Measurements from ENCODE around the gene FAM181A.

FAM181A gene

GRCh38 chr14:93955850-93956481, 28.8 kb downstream of the FAM181A start:
- DNase-seq: no peak
- no CpG with 5 or more reads among the region's 8 CpGs for WGBS (ENCODE audit: extremely low coverage, insufficient coverage, insufficient read length)
- H3K4ac ChIP-seq (ENCODE audit: low read depth, low read length): no peak overlapping the region

GRCh38 chr14:93956514-93957332, 29.6 kb downstream of the FAM181A start:
- Histone ChIP-seq H3K9ac (ENCODE audit: low read length) (no peak overlapping the region), H3K9me3 (ENCODE audit: insufficient read depth, low read depth, low read length) (no peaks in the 10 kb centered on the region), H3K4me3 (ENCODE audit: low read depth, low read length) (no peak overlapping the region), H3K4me1 (ENCODE audit: control insufficient read depth in 1 of 2, insufficient read depth in 2 of 2, low read length in 2 of 2) (peaks cover 16 to 28% of the 10 kb centered on the region in 2 experiments), H3K36me3 (ENCODE audit: control insufficient read depth in 1 of 2, insufficient read depth in 2 of 2, low read length in 2 of 2) (no peaks in the 10 kb centered on the region), H3K14ac (ENCODE audit: low read length) (no peak overlapping the region), H3K27ac (ENCODE audit: low read depth, low read length) (no peak overlapping the region), H2BK5ac (ENCODE audit: low read depth, low read length, poor library complexity) (no peak overlapping the region), H3K79me2 (ENCODE audit: control insufficient read depth, insufficient read depth, low read length, poor library complexity) (no peaks in the 10 kb centered on the region), H3K27me3 (ENCODE audit: insufficient read depth, low read length) (no peaks in the 10 kb centered on the region), H4K91ac (ENCODE audit: low read depth, low read length) (no peak overlapping the region), H3K18ac (ENCODE audit: low read length) (no peak overlapping the region), H3K23ac (ENCODE audit: low read length) (no peak overlapping the region), H4K8ac (ENCODE audit: low read depth, low read length) (no peak overlapping the region), H3K4me2 (ENCODE audit: low read length) (no peak overlapping the region), H2BK12ac (ENCODE audit: low read length) (no peak overlapping the region), H3K79me1 (ENCODE audit: low read length) (peaks cover 6% of the 10 kb centered on the region), H3K4ac (ENCODE audit: low read depth, low read length) (no peak overlapping the region), H2AFZ (ENCODE audit: insufficient read depth, low read length, poor library complexity) (no peak overlapping the region), H2AK5ac (ENCODE audit: low read length) (no peak overlapping the region), H4K12ac (ENCODE audit: low read depth, low read length) (no peak overlapping the region), H2BK120ac (ENCODE audit: insufficient read depth, low read length, poor library complexity) (no peak overlapping the region)
- WGBS (ENCODE audit: extremely low coverage, insufficient coverage, insufficient read length): no CpG with 5 or more reads among the region's 14 CpGs
- no peak for DNase-seq

More at GRCh38 chr14:93955850-93956481, 28.8 kb downstream of the FAM181A start:
- no peaks in the 10 kb centered on the region for H3K27me3 ChIP-seq (ENCODE audit: insufficient read depth, low read length)
- H2AFZ ChIP-seq (ENCODE audit: insufficient read depth, low read length, poor library complexity): no peak overlapping the region
- H2AK5ac ChIP-seq (ENCODE audit: low read length): no peak overlapping the region
- no peak overlapping the region for H3K9ac ChIP-seq (ENCODE audit: low read length)
- no peak overlapping the region for H3K14ac ChIP-seq (ENCODE audit: low read length)
- no peak overlapping the region for H3K27ac ChIP-seq (ENCODE audit: low read depth, low read length)
- H3K9me3 ChIP-seq (ENCODE audit: insufficient read depth, low read depth, low read length): no peaks in the 10 kb centered on the region
- no peak overlapping the region for H4K91ac ChIP-seq (ENCODE audit: low read depth, low read length)
- no peak overlapping the region for H4K12ac ChIP-seq (ENCODE audit: low read depth, low read length)
- H3K4me1 ChIP-seq (ENCODE audit: control insufficient read depth in 1 of 2, insufficient read depth in 2 of 2, low read length in 2 of 2): peaks cover 16 to 28% of the 10 kb centered on the region in 2 experiments
- H2BK12ac ChIP-seq (ENCODE audit: low read length): no peak overlapping the region
- no peaks in the 10 kb centered on the region for H3K79me2 ChIP-seq (ENCODE audit: control insufficient read depth, insufficient read depth, low read length, poor library complexity)
- H3K79me1 ChIP-seq (ENCODE audit: low read length): peaks cover 6% of the 10 kb centered on the region
- no peak overlapping the region for H3K18ac ChIP-seq (ENCODE audit: low read length)
- no peak overlapping the region for H2BK5ac ChIP-seq (ENCODE audit: low read depth, low read length, poor library complexity)
- H2BK120ac ChIP-seq (ENCODE audit: insufficient read depth, low read length, poor library complexity): no peak overlapping the region
- no peak overlapping the region for H3K4me2 ChIP-seq (ENCODE audit: low read length)
- no peaks in the 10 kb centered on the region for H3K36me3 ChIP-seq (ENCODE audit: control insufficient read depth in 1 of 2, insufficient read depth in 2 of 2, low read length in 2 of 2)
- no peak overlapping the region for H3K23ac ChIP-seq (ENCODE audit: low read length)
- H3K4me3 ChIP-seq (ENCODE audit: low read depth, low read length): no peak overlapping the region
- H4K8ac ChIP-seq (ENCODE audit: low read depth, low read length): no peak overlapping the region

- H3K79me2 ChIP-seq (ENCODE audit: control insufficient read depth, insufficient read depth, low read length, poor library complexity): no peaks in the 10 kb centered on the region
- no peak overlapping the region for H3K9ac ChIP-seq (ENCODE audit: low read length)
- no peaks in the 10 kb centered on the region for H3K36me3 ChIP-seq (ENCODE audit: control insufficient read depth in 1 of 2, insufficient read depth in 2 of 2, low read length in 2 of 2)
- H3K27ac ChIP-seq (ENCODE audit: low read depth, low read length): no peak overlapping the region
- peaks cover 6% of the 10 kb centered on the region for H3K79me1 ChIP-seq (ENCODE audit: low read length)
- no peak overlapping the region for H3K4me3 ChIP-seq (ENCODE audit: low read depth, low read length)
- H3K4me1 ChIP-seq (ENCODE audit: control insufficient read depth in 1 of 2, insufficient read depth in 2 of 2, low read length in 2 of 2): peaks cover 16 to 28% of the 10 kb centered on the region in 2 experiments
- no peak overlapping the region for H2AFZ ChIP-seq (ENCODE audit: insufficient read depth, low read length, poor library complexity)
- H3K27me3 ChIP-seq (ENCODE audit: insufficient read depth, low read length): no peaks in the 10 kb centered on the region
- no CpG with 5 or more reads among the region's 7 CpGs for WGBS (ENCODE audit: extremely low coverage, insufficient coverage, insufficient read length)
- H3K14ac ChIP-seq (ENCODE audit: low read length): no peak overlapping the region
- no peak overlapping the region for H3K23ac ChIP-seq (ENCODE audit: low read length)
- no peak overlapping the region for H3K18ac ChIP-seq (ENCODE audit: low read length)
- DNase-seq: no peak
- no peak overlapping the region for H2AK5ac ChIP-seq (ENCODE audit: low read length)
- H3K9me3 ChIP-seq (ENCODE audit: insufficient read depth, low read depth, low read length): no peaks in the 10 kb centered on the region
- no peak overlapping the region for H2BK5ac ChIP-seq (ENCODE audit: low read depth, low read length, poor library complexity)
- H2BK120ac ChIP-seq (ENCODE audit: insufficient read depth, low read length, poor library complexity): no peak overlapping the region
- H4K8ac ChIP-seq (ENCODE audit: low read depth, low read length): no peak overlapping the region
- H3K4me2 ChIP-seq (ENCODE audit: low read length): no peak overlapping the region
- no peak overlapping the region for H4K12ac ChIP-seq (ENCODE audit: low read depth, low read length)
- no peak overlapping the region for H2BK12ac ChIP-seq (ENCODE audit: low read length)
- no peak overlapping the region for H4K91ac ChIP-seq (ENCODE audit: low read depth, low read length)
- H3K4ac ChIP-seq (ENCODE audit: low read depth, low read length): no peak overlapping the region
Observed at GRCh38 chr14:93957333-93957710, 30.2 kb downstream of the FAM181A start.

GRCh38 chr14:93957751-93958566, 30.8 kb downstream of the FAM181A start:
- no peak overlapping the region for H2BK12ac ChIP-seq (ENCODE audit: low read length)
- DNase-seq: no peak
- WGBS (ENCODE audit: extremely low coverage, insufficient coverage, insufficient read length): no CpG with 5 or more reads among the region's 16 CpGs
- peaks cover 16 to 28% of the 10 kb centered on the region in 2 experiments for H3K4me1 ChIP-seq (ENCODE audit: control insufficient read depth in 1 of 2, insufficient read depth in 2 of 2, low read length in 2 of 2)
- H3K27ac ChIP-seq (ENCODE audit: low read depth, low read length): no peak overlapping the region
- H3K23ac ChIP-seq (ENCODE audit: low read length): no peak overlapping the region
- H4K8ac ChIP-seq (ENCODE audit: low read depth, low read length): no peak overlapping the region
- H3K36me3 ChIP-seq (ENCODE audit: control insufficient read depth in 1 of 2, insufficient read depth in 2 of 2, low read length in 2 of 2): no peaks in the 10 kb centered on the region
- no peaks in the 10 kb centered on the region for H3K27me3 ChIP-seq (ENCODE audit: insufficient read depth, low read length)
- H3K9me3 ChIP-seq (ENCODE audit: insufficient read depth, low read depth, low read length): no peaks in the 10 kb centered on the region
- no peak overlapping the region for H3K4me2 ChIP-seq (ENCODE audit: low read length)
- no peak overlapping the region for H3K4ac ChIP-seq (ENCODE audit: low read depth, low read length)
- no peak overlapping the region for H4K12ac ChIP-seq (ENCODE audit: low read depth, low read length)
- H2AFZ ChIP-seq (ENCODE audit: insufficient read depth, low read length, poor library complexity): no peak overlapping the region
- H2BK120ac ChIP-seq (ENCODE audit: insufficient read depth, low read length, poor library complexity): no peak overlapping the region
- H3K79me2 ChIP-seq (ENCODE audit: control insufficient read depth, insufficient read depth, low read length, poor library complexity): no peaks in the 10 kb centered on the region
- no peak overlapping the region for H3K18ac ChIP-seq (ENCODE audit: low read length)
- H2AK5ac ChIP-seq (ENCODE audit: low read length): peak overlapping the region; percentile 35
- H3K9ac ChIP-seq (ENCODE audit: low read length): no peak overlapping the region
- H2BK5ac ChIP-seq (ENCODE audit: low read depth, low read length, poor library complexity): no peak overlapping the region
- no peak overlapping the region for H3K4me3 ChIP-seq (ENCODE audit: low read depth, low read length)
- no peak overlapping the region for H3K14ac ChIP-seq (ENCODE audit: low read length)
- H4K91ac ChIP-seq (ENCODE audit: low read depth, low read length): no peak overlapping the region
- H3K79me1 ChIP-seq (ENCODE audit: low read length): peaks cover 6% of the 10 kb centered on the region

Measured in trophoblast cell (in vitro differentiated cells and primary cell).